ENCODE results near the gene SAPCD2. TPM values are rescaled to one million over a fixed set of nuclear protein-coding genes. Genes with fewer than 3 reads are reported as not detected.
"Not testable (repeated sequence)": the region's sequence is repeated elsewhere in the genome, so short reads cannot be mapped to it uniquely, and the experiment has no call there.

Gene SAPCD2
- total RNA-seq, 1 donor from 2014 or later: 1.4 TPM

DNA sequence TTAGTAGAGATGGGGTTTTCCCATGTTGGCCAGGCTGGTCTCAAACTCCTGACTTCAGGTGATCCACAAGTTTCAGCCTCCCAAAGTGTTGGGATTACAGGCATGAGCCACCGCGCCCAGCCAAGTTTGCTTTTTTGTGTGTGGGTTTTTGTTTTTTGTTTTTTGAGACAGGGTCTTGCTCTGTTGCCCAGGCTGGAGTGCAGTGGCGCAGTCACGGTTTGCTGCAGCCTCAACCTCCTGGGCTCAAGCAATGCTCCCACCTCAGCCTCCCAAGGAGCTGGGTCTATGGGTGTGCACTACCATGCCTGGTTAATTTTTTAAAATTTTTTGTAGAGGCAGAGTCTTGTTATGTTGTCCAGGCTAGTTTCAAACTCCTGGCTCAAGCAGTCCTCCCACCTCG, 36.9 kb downstream of the SAPCD2 start:
- DNase-seq (ENCODE audit: low read depth in 2 of 2): not testable (repeated sequence)

- DNase-seq (ENCODE audit: low read depth in 2 of 2): no peak
These were observed 37.5 kb downstream of the SAPCD2 start for GRCh38 chr9:137032858-137033257.

GRCh38 chr9:137031904-137032640, 38.3 kb downstream of the SAPCD2 start, which contains the start of gene FUT7:
TSS of gene FUT7 (minus strand) at chr9:137032088. CDS start at chr9:137031991, 97 bp downstream.
- DNase-seq (ENCODE audit: low read depth in 2 of 2): no peak

DNA sequence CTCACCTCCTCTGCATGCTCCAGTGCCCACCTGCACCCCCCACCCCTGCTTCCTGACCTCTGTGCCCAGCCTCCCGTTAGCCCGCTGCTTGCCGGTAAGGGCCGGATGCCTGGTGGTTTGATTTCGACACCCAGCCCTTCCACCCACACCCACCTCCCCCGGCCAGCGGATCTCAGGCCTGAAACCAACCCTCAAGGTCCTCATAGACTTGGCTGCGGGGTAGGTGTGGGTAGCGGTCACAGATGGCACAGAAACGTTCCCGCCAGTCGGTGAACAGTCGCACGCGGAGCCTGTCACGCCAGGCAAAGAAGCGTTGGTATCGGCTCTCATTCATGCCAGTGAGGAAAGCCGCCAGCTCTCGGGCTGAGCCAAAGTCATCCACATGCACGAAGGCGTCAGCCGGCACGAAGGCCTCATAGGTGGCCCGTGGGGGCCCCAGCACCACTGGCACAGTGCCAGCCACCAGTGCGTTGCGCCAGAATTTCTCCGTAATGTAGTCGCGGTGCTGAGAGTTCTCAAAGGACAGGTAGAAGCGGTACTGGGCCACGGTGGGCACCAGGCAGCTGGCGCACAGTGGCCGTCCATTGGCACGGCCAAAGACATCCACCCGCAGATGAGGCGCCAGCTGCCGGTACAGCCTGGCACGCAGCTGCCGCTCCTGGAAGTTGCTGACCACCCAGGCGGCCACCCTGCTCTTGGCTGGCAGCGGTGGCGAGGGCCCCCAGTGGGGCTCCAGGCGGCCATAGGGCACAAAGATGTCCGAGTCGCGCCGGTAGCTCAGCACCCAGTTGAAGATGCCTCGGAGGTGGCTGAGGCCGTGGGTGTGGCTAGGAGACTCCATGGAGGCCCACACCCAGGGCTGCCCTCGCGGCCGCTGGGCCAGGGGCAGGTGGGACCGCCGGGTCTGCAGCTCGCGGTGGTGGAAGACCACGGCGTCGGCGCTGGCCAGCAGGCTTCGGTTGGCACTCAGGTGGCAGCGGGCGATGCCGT, 39.5 kb downstream of the SAPCD2 start:
- DNase-seq (ENCODE audit: low read depth in 2 of 2): no peak

DNA sequence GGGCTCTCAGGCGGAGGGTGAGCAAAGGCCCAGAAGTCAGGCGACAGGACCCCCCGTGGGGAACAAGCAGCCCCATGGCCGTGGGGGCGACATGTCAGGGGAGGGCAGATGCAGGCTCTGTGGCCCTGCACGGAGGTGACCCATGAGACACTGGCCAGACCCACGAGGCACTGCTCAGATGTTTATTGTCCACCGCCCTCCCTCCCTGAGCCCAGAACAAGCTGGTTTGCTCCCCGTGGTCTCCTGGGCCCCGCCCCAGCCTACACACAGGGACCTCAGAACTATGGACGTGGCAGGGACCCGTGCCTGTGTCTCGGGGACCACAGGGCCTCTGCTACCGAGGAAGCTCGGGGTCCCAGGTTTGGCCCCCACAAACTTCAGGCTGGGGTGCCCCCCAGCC, 40.4 kb downstream of the SAPCD2 start:
- no peak for DNase-seq (ENCODE audit: low read depth in 2 of 2)

GRCh38 chr9:137029058-137029936, 41.1 kb downstream of the SAPCD2 start:
- DNase-seq (ENCODE audit: low read depth in 2 of 2): peak; percentile 56 to 67

- peak; percentile 37 to 66 for DNase-seq (ENCODE audit: low read depth in 2 of 2)
These were observed 41.9 kb downstream of the SAPCD2 start for GRCh38 chr9:137028263-137029057.

DNA sequence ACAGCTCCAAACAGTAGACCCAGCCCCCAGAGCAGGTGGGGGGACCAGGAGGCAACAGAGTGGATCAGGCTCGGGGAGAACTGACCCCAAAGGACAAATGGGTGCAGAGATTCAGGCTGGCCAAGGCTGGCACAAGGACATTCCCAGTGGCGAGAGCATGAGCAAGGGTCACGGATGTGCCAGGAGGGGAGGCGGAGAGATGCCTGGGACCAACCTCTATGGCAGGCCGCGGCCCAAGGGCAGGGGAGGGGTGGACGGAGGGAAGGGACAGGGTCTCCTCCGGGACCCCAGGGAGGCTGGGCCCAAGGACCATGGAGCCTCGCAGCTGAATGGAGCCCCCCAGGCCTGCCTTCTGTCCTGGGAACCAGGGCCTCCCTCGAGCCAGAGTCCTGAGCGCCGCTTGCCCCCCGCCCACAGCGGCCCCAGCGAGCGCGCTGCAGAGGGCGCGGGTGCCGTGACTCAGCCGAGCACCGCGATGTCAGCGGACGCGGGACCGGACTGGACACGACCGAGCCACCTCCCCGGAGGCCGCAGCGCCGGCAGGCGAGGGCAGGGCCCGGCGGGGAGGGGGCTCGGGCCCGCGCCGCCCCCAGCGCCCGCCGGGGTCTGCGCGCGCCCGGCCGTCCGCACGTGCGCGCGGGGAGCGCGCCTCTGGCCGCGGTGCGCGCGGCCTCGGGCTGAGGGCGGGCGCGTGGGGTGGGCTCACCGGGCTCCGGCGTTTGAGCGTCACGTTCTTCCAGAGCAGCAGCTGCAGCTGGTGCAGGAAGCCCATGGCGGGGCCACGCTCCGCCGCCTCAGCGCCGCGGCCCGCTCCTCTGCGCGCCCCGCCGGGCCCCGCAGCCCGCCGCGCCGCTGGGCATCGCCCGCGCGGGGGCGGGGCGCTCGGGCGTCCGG, 42.7 kb downstream of the SAPCD2 start, which contains the start of gene ABCA2:
ABCA2 (minus strand) TSS at position 869 of the 894 bp plus-strand sequence; CDS start at position 772, 97 bp downstream.
- DNase-seq (ENCODE audit: low read depth in 2 of 2): peak; percentile 21 to 33

DNA sequence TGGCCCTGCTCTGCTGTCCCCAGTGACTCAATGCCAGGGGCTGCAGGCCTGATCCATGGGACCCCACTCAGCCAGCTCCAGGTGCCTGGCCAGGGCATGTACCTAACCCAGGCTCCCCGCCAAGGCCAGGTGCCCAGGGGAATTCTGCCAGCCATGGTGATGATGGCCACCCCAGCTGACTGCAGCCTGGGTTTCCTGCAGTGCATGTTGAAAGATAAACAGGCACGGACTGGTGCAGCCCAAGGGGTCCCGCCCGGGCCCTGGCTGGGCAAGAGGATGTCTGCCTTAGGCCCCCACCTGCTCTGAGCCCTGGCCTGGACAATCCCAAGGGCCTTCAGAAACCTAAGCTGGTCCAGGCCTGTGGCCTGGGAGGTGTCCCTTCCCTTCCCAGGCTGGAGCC, 43.5 kb downstream of the SAPCD2 start:
- no peak for DNase-seq (ENCODE audit: low read depth in 2 of 2)

DNA sequence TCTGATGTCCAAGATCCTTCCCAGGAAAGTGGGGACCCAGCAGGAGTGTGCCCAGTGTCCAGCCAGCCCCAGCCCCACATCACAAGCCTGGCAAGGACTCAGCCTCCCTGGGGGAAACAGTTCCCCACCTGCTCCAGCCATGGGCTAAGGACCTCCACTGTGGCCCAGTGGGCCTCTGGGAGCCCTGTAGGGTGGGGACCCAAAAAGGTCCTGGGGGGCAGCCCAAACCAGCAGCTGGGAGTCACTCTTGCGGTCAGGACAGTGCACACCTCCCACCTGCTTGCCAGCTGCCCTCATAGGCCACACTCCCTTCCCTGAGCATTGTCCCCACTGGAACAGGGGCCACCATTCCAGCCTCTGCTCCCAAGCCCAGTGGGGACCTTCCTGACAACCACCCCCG, 44.0 kb downstream of the SAPCD2 start:
- no peak for DNase-seq (ENCODE audit: low read depth in 2 of 2)

GRCh38 chr9:137025517-137025966, 44.8 kb downstream of the SAPCD2 start:
- DNase-seq (ENCODE audit: low read depth in 2 of 2): no peak

- no peak for DNase-seq (ENCODE audit: low read depth in 2 of 2)
These were observed 46.8 kb downstream of the SAPCD2 start for GRCh38 chr9:137023583-137023991.

DNA sequence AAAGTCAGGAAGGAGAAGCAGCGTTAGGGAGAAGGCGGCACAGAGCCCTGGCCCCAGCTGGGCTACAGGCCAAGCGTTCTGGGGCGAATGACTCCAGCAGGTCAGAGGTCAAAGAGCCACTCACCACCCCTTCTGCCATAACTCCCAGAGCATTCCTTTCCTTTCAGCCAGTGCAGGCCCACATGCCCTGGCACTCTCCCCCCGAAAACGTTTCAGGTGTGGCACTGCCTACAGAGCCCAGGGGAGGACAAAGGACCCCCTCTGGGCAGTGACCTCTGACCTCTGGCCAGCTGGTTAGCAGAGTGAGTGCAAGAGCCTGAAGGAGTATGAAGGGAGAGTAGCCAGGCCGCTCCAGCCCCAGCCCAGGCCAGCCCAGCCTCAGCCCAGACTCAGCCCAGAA, 47.2 kb downstream of the SAPCD2 start:
- DNase-seq (ENCODE audit: low read depth in 2 of 2): no peak

- no peak for DNase-seq (ENCODE audit: low read depth in 2 of 2)
These were observed 47.7 kb downstream of the SAPCD2 start for GRCh38 chr9:137022662-137023008.

- DNase-seq (ENCODE audit: low read depth in 2 of 2): peak; percentile 69 to 89
These were observed 48.2 kb downstream of the SAPCD2 start for GRCh38 chr9:137021979-137022661.

- DNase-seq (ENCODE audit: low read depth in 2 of 2): no peak
These were observed 48.8 kb downstream of the SAPCD2 start for GRCh38 chr9:137021568-137021978.

DNA sequence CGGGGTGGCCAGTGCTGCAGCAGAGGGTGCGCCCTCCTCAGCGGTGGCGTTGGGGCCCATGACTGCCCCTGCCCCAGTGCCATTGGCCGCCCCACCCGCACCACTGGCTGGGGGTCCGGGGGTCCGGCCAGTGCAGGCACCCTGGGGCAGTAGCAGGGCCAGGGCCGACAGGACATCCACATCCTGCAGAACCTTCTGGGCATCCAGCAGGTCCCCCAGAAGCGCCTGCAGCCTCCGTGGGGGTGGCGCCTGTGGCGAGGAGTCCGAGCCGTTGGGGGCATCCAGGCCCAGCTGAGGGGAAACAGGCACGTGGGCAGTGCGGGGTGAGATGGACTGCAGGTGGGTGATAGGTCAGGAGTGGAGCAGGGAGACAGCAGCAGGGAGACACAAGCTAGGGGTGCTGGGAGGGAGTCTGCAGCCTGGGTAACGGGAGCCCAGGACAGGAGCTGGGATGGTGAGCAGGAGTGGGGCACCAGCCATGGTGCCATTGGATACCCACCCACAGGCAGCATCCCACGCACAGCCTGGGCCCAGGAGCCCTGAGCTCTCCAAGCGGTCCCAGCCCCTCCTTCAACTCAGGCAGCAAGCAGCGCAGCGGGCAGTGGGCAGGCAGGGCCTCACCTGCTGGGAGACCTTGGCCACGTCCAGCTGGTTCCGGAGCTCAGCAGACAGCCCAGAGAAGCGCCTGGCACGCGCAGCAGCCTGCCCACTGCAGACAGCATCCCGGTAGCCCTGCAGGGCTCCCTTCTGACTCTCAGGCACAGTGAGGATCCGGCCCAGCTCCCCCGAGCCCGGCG, 49.4 kb downstream of the SAPCD2 start:
- no peak for DNase-seq (ENCODE audit: low read depth in 2 of 2)

Data from lung microvascular endothelial cell (primary cell).